Stomach smooth muscle (tissue), 2 donors: ENCODE results near the gene DEFB124.
A peak's percentile ranks its signal among the peaks of the same experiment; 100 is the strongest.
"Not testable (repeated sequence)": the region's sequence is repeated elsewhere in the genome, so short reads cannot be mapped to it uniquely, and the experiment has no call there.

Experiments used
- H3K27ac ChIP-seq: one replicate; pipeline ENCODE4 v1.7.0; 2013; ENCODE audit warnings: mild to moderate bottlenecking, low read length, inconsistent platforms
- H3K27me3 ChIP-seq, 2 donors: one replicate each; pipeline ENCODE4 v1.7.0; 2013; ENCODE audit warnings: low read length in 2 of 2; ENCODE audit not compliant: insufficient read depth in 2 of 2, control insufficient read depth in 1 of 2
- H3K36me3 ChIP-seq, 2 donors: one replicate each; pipeline ENCODE4 v1.7.0; 2013; ENCODE audit warnings: low read length in 2 of 2; ENCODE audit not compliant: control insufficient read depth in 2 of 2, insufficient read depth in 2 of 2
- H3K4me1 ChIP-seq: one replicate; pipeline ENCODE4 v1.7.0; 2013; ENCODE audit warnings: low read length; ENCODE audit not compliant: control insufficient read depth, insufficient read depth
- H3K4me3 ChIP-seq, 2 donors: one replicate each; pipeline ENCODE4 v1.7.0; 2013; ENCODE audit warnings: low read length in 2 of 2
- H3K9ac ChIP-seq, 2 donors: one replicate each; pipeline ENCODE4 v1.7.0; 2013; ENCODE audit warnings: low read length in 2 of 2, mild to moderate bottlenecking in 1 of 2
- H3K9me3 ChIP-seq, 2 donors: one replicate each; pipeline ENCODE4 v1.7.0; 2013; ENCODE audit warnings: low read length in 2 of 2; ENCODE audit not compliant: control insufficient read depth in 2 of 2
- donor health status: healthy.
- donor health status: Pancreatic carcinoma.

DEFB124 gene, protein sequence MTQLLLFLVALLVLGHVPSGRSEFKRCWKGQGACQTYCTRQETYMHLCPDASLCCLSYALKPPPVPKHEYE

DNA sequence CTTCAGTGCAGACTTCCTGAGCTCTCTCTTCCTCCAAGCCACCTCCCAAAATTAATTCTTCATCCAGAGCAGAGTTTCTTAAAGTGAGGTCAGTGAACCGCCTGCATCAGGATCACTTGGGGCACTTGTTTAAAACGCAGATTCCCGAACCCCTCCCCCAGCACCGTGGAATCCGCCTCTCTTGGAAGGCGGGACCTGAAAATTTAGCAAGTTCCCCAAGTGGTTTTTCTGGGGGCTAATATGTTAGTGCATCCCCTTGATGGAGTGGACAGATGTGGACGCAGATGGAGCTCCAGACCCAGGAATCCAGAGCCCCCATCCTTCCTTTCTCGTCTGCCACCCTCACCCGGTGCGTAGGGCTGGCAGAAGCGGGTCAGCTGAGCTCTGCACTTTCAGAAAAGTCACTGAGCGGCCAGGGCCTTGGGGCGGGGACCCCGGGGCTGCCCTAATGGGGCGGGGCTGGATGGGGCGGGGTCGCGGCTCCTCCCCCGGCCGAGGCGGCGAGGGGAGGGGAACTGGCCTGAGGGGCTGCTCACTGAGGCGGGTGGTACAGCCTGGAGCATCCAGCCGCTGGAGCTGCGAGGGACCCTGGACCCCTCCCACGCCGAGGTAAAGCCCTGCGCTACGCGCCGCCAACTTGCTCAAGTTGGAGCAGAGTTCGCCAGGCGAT lies at the start of gene DEFB124, which contains the start of gene REM1:
Gene DEFB124, minus strand, starts transcription at position 370 of the 670 bp plus-strand sequence. CDS start 2,114 bp downstream, outside the sequence.
Gene REM1, plus strand, starts transcription at position 531 of the 670 bp plus-strand sequence. CDS start 1,158 bp downstream, outside the sequence.
- Histone ChIP-seq H3K4me1 (peaks cover 20% of the 10 kb centered on the region), H3K4me3 (peak within 1 kb of the TSS; percentile 72 to 81), H3K27ac (no peak within 1 kb of the TSS), H3K27me3 (peaks cover 10 to 19% of the 10 kb centered on the region in 2 donors), H3K9ac (peak within 1 kb of the TSS; percentile 47 to 62), H3K9me3 (no peaks in the 10 kb centered on the region), H3K36me3 (no peaks in the 10 kb centered on the region)

GRCh38 chr20:31523361-31524283 lies 48.7 kb upstream of the DEFB124 start:
- Histone ChIP-seq H3K27me3 (no peaks in the 10 kb centered on the region), H3K27ac (no peak overlapping the region), H3K9ac (no peak overlapping the region), H3K9me3 (no peaks in the 10 kb centered on the region), H3K36me3 (peaks cover 11% of the 10 kb centered on the region in 2 donors), H3K4me3 (no peak overlapping the region), H3K4me1 (no peaks in the 10 kb centered on the region)

DNA sequence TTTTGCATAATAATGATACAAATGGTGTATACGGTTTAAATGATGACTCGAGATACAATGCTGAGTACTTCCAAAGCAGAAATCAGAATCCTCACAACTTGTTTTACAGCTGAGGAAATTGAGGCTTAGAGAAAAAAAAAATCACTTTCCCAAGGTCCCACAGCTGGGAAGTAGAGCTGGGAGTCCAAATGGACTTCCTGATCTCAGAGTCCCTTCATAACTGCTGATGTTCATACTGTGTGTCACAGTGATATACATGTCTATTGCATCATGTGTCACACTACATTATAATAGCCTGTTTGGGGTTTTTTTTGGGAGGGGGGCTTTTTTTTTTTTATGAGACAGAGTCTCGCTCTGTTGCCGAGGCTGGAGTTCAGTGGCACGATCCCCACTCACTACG lies 47.8 kb upstream of the DEFB124 start:
- no peaks in the 10 kb centered on the region for H3K4me1 ChIP-seq

GRCh38 chr20:31521267-31521666 lies 46.3 kb upstream of the DEFB124 start:
- not testable (repeated sequence) for H3K9me3 ChIP-seq, H3K9ac ChIP-seq, H3K27me3 ChIP-seq, H3K4me3 ChIP-seq, H3K27ac ChIP-seq, H3K36me3 ChIP-seq
- peaks cover 14% of the 10 kb centered on the region for H3K4me1 ChIP-seq

More for the DNA sequence above, 47.8 kb upstream of the DEFB124 start:
- no peaks in the 10 kb centered on the region for H3K9me3 ChIP-seq
- no peak overlapping the region for H3K4me3 ChIP-seq
- H3K27ac ChIP-seq, result no peak overlapping the region
- H3K9ac ChIP-seq, result no peak overlapping the region
- peaks cover 8 to 9% of the 10 kb centered on the region in 2 donors for H3K36me3 ChIP-seq
- no peaks in the 10 kb centered on the region for H3K27me3 ChIP-seq

DNA sequence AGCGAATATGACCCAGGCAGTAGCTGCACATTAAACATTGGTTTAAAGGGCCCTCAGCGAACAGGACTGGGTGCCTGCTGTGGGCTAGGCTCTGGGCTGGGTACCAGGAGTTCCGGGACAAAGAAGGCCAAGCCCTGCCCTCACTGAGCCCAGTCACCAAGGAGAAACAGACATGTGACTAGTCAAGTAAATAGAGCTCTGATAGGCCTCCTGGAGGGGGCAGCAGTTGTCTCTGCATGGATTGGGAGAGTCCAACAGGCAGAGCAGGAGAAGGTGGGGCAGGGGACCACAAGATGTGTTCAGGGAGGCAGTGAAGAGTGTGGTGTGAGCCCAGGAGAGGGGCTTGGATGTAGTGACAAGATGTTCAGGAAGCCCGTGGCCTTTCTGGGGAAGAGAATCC lies 42.4 kb upstream of the DEFB124 start:
- H3K9me3 ChIP-seq, result no peaks in the 10 kb centered on the region
- H3K27ac ChIP-seq, result no peak overlapping the region
- peak overlapping the region in 1 of 2 donors; percentile 29 for H3K4me3 ChIP-seq
- H3K4me1 ChIP-seq, result peaks cover 29% of the 10 kb centered on the region
- H3K36me3 ChIP-seq, result peaks cover 3 to 6% of the 10 kb centered on the region in 2 donors
- H3K27me3 ChIP-seq, result no peaks in the 10 kb centered on the region
- peak overlapping the region in 1 of 2 donors; percentile 42 for H3K9ac ChIP-seq

GRCh38 chr20:31516651-31517050 lies 41.7 kb upstream of the DEFB124 start:
- Histone ChIP-seq H3K36me3 (peaks cover 3 to 6% of the 10 kb centered on the region in 2 donors), H3K9ac (peak overlapping the region in 1 of 2 donors; percentile 89), H3K27me3 (no peaks in the 10 kb centered on the region), H3K4me3 (peak overlapping the region in 1 of 2 donors; percentile 98), H3K9me3 (no peaks in the 10 kb centered on the region), H3K4me1 (peaks cover 29% of the 10 kb centered on the region), H3K27ac (no peak overlapping the region)

DNA sequence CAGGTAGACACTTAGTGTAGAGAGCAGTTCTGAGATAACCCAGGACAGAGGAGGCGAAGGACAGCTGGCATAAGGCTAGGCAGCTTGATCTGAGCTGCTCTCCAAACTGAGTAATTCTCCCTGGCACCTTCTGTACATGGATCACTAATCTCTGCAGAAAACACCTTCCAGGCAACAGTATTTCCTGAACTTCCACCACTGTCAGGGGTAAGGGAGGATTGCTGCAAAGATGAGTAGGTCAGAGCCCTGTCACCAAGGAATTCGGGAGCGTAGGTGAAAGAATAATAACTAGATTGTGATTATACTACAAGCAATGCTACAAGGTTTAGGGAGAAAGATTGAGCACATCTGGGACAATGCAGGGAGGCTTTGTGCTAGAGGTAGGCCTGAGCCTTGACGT lies 41.2 kb upstream of the DEFB124 start:
- Histone ChIP-seq H3K27ac (no peak overlapping the region), H3K27me3 (no peaks in the 10 kb centered on the region), H3K4me1 (peaks cover 29% of the 10 kb centered on the region), H3K9me3 (no peaks in the 10 kb centered on the region), H3K36me3 (peaks cover 3 to 6% of the 10 kb centered on the region in 2 donors), H3K4me3 (peak overlapping the region in 1 of 2 donors; percentile 98), H3K9ac (peak overlapping the region in 1 of 2 donors; percentile 89)

GRCh38 chr20:31515775-31516107 lies 40.8 kb upstream of the DEFB124 start:
- no peak overlapping the region for H3K27ac ChIP-seq
- peaks cover 2 to 6% of the 10 kb centered on the region in 2 donors for H3K36me3 ChIP-seq
- H3K27me3 ChIP-seq, result no peaks in the 10 kb centered on the region
- peak overlapping the region; percentile 98 to 99 for H3K4me3 ChIP-seq
- H3K4me1 ChIP-seq, result peaks cover 29% of the 10 kb centered on the region
- H3K9me3 ChIP-seq, result no peaks in the 10 kb centered on the region
- peak overlapping the region; percentile 89 for H3K9ac ChIP-seq

GRCh38 chr20:31515072-31515774 lies 40.3 kb upstream of the DEFB124 start:
- Histone ChIP-seq H3K4me3 (peak overlapping the region; percentile 98 to 99), H3K27me3 (no peaks in the 10 kb centered on the region), H3K9me3 (no peaks in the 10 kb centered on the region), H3K27ac (peak overlapping the region; percentile 41), H3K36me3 (peaks cover 0 to 6% of the 10 kb centered on the region in 2 donors), H3K4me1 (peaks cover 29% of the 10 kb centered on the region), H3K9ac (peak overlapping the region; percentile 89)
